T-helper 22 cell (primary cell): ENCODE measurements around the gene MRPL42.
"Not testable (repeated sequence)": the region's sequence is repeated elsewhere in the genome, so short reads cannot be mapped to it uniquely, and the experiment has no call there.

ENCODE experiments used
- DNase-seq: peaks from one replicate; pipeline ENCODE4 v3.0.0-alpha.2; 2020; ENCODE audit warnings: low read depth

MRPL42 gene

DNA sequence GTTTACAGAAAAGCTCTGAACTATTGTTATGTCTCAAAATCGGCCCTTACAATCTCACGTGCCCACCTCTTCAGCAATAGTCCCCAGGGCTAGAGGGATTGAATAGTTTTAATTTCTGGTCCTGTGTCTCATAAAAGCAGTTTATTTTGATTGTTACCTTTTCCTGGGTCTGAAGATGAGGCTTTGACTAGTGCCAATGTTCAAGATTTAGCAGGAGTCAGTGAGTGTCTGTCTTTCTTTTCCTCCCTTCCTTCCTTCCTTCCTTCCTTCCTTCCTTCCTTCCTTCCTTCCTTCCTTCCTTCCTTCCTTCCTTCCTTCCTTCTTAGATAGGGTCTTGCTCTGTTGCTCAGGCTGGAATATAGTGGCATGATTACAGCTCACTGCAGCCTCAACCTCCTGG, 80.5 kb downstream of the MRPL42 start:
- DNase-seq: no peak

DNA sequence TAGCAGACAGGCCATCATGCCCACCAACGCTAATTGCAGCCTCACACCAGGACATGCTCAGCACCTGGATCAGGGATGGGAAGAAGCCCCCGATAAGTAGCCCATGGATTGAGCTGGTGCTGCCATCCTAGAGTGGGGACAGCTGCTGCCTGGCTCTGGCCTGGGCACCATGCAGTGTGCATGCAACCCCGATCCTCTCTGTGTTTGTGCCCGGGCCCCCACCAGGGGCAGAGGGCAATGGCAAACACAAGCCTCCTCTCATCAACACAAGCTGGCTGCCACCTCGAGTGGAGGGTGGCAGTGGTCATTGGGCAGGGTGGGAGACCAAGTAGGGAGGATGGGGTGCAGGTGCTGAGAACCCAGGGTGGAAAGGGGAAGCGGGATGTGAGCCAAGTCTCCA, 81.9 kb downstream of the MRPL42 start:
- DNase-seq: no peak

- DNase-seq: no peak
These were observed 83.7 kb downstream of the MRPL42 start for GRCh38 chr12:93550748-93551611.

DNA sequence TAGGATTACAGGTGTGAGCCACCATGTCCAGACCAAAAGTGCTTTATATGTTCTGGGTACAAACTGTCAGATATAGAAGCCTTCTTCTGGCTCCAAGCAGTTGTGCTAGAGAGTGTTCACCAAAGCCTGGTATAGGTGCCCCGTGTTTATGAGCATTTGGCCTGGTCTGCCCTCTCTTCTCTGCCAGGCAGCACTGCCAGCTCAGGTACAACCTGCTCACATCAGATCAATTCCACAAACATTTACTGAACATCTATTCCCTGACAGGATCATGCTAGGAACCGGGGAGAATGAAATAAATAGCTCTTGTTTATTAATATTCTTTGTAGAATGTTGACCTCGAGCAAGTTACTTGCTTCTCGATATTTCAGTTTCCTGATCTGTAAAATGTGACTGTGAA, 85.1 kb downstream of the MRPL42 start:
- no peak for DNase-seq

DNA sequence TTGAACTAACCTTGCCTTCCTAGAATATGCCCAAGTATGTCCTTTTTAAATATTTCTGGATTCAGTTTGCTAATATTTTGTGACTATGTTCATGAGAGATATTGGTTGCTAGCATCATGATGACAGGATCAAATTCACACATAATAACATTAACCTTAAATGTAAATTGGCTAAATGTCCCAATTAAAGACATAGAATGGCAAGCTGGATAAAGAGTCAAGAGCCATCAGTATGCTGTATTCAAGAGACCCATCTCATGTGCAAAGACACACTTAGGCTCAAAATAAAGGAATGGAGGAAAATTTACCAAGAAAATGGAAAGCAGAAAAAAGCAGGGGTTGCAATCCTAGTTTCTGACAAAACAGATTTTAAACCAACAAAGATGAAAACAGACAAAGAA, 90.6 kb downstream of the MRPL42 start:
- DNase-seq: not testable (repeated sequence)

DNA sequence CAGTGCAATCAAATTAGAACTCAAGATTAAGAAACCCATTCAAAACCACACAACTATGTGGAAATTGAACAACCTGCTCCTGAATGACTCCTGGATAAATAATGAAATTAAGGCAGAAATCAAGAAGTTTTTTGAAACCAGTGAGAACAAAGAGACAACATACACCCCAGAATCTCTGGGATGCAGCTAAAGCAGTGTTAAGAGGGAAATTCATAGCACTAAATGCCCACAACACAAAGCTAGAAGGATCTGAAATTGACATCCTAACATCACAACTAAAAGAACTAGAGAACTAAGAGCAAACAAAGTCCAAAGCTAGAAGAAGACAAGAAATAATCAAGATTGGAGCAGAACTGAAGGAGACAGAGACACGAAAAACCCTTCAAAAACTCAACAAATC, 91.4 kb downstream of the MRPL42 start:
- DNase-seq: not testable (repeated sequence)

GRCh38 chr12:93563807-93564538, 96.7 kb downstream of the MRPL42 start:
- no peak for DNase-seq

DNA sequence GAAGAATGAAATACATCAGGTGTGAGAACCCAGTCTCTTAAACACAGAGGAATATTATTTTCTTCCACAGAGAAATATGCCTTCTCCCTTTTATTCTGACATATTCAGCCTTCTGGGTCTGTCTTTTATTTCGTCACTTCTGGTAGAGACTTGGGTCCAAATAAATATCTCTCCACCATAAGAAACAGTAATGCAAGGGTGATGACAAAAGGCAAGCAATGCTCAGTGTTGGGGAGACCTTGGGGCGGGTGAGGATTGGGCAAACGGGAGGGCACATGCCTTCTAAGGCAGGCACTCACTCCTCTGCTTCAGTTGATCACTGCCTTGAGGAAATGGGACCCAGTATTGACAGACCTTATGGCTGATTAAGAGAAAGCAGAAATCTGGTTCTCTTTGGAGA, 98.4 kb downstream of the MRPL42 start:
- no peak for DNase-seq
